Mesenchymal stem cell (in vitro differentiated cells and primary cell): ENCODE results near the gene ZRANB2.

Source experiments
- DNase-seq: peaks from one replicate; pipeline ENCODE4 v3.0.0-alpha.2; 2013
- H2AFZ ChIP-seq: one replicate; pipeline ENCODE4 v1.6.1; 2013; ENCODE audit warnings: low read depth, mild to moderate bottlenecking, control low read depth, inconsistent platforms, low read length, moderate library complexity
- H2AK5ac ChIP-seq: 2 replicates; pipeline ENCODE4 v1.6.1; 2013; ENCODE audit warnings: low read length, moderate library complexity, mild to moderate bottlenecking, inconsistent platforms; ENCODE audit not compliant: severe bottlenecking
- H2BK120ac ChIP-seq: one replicate; pipeline ENCODE4 v1.6.1; 2013; ENCODE audit warnings: low read depth, mild to moderate bottlenecking, inconsistent platforms, low read length, moderate library complexity
- H2BK12ac ChIP-seq, 2 experiments: one replicate each; pipeline ENCODE4 v1.6.1; 2013; ENCODE audit warnings: inconsistent platforms in 2 of 2, low read length in 2 of 2, mild to moderate bottlenecking in 2 of 2, moderate library complexity in 2 of 2, control low read depth in 1 of 2
- H2BK15ac ChIP-seq: one replicate; pipeline ENCODE4 v1.6.1; 2013; ENCODE audit warnings: mild to moderate bottlenecking, low read depth, inconsistent platforms; ENCODE audit not compliant: poor library complexity, severe bottlenecking
- H2BK5ac ChIP-seq: 2 replicates; pipeline ENCODE4 v1.6.1; 2013; ENCODE audit warnings: low read depth, mild to moderate bottlenecking, low read length, control low read depth, inconsistent platforms; ENCODE audit not compliant: poor library complexity, severe bottlenecking
- H3K14ac ChIP-seq, 2 experiments: one replicate each; pipeline ENCODE4 v1.6.1; 2013; ENCODE audit warnings: inconsistent platforms in 2 of 2, low read length in 2 of 2, control low read depth in 1 of 2, mild to moderate bottlenecking in 1 of 2, moderate library complexity in 1 of 2
- H3K18ac ChIP-seq, 2 experiments: one replicate each; pipeline ENCODE4 v1.6.1; 2013; ENCODE audit warnings: inconsistent platforms in 2 of 2, low read length in 2 of 2, control low read depth in 1 of 2, low read depth in 1 of 2, mild to moderate bottlenecking in 1 of 2
- H3K23ac ChIP-seq, 2 experiments: one replicate each; pipeline ENCODE4 v1.6.1; 2013; ENCODE audit warnings: inconsistent platforms in 2 of 2, low read length in 2 of 2, mild to moderate bottlenecking in 2 of 2, moderate library complexity in 2 of 2, control low read depth in 1 of 2
- H3K27ac ChIP-seq: 2 replicates; pipeline ENCODE4 v1.5.1; 2013; ENCODE audit warnings: mild to moderate bottlenecking, moderate library complexity, low read length, control low read depth, inconsistent platforms; ENCODE audit not compliant: poor library complexity, severe bottlenecking
- H3K27me3 ChIP-seq, 2 experiments: 2 replicates each; pipeline versions ENCODE4 v1.6.1 to v1.7.0; 2013; ENCODE audit warnings: low read length in 2 of 2, mild to moderate bottlenecking in 2 of 2, moderate library complexity in 2 of 2, control low read depth in 1 of 2, inconsistent platforms in 1 of 2; ENCODE audit not compliant: control insufficient read depth in 1 of 2, insufficient read depth in 1 of 2
- H3K36me3 ChIP-seq, 2 experiments: 2 replicates each; pipeline versions ENCODE4 v1.6.1 to v1.7.0; 2013; ENCODE audit warnings: low read length in 2 of 2, control low read depth in 1 of 2, inconsistent platforms in 1 of 2, low read depth in 1 of 2, mild to moderate bottlenecking in 1 of 2; ENCODE audit not compliant: insufficient read depth in 2 of 2, control insufficient read depth in 1 of 2
- H3K4ac ChIP-seq, 2 experiments: one replicate each; pipeline ENCODE4 v1.6.1; 2013; ENCODE audit warnings: inconsistent platforms in 2 of 2, low read length in 2 of 2, mild to moderate bottlenecking in 2 of 2, moderate library complexity in 2 of 2, control low read depth in 1 of 2, low read depth in 1 of 2
- H3K4me1 ChIP-seq: 2 replicates; pipeline ENCODE4 v1.6.1; 2013; ENCODE audit warnings: low read depth, low read length, control low read depth; ENCODE audit not compliant: control insufficient read depth, insufficient read depth
- H3K4me2 ChIP-seq: 2 replicates; pipeline ENCODE4 v1.6.1; 2013; ENCODE audit warnings: low read length, mild to moderate bottlenecking, inconsistent platforms; ENCODE audit not compliant: poor library complexity, severe bottlenecking
- H3K4me3 ChIP-seq, 2 experiments: 2 replicates each; pipeline versions ENCODE4 v1.5.1 to v1.7.0; 2013; ENCODE audit warnings: low read length in 2 of 2, mild to moderate bottlenecking in 2 of 2, control low read depth in 1 of 2, low read depth in 1 of 2; ENCODE audit not compliant: insufficient read depth in 1 of 2
- H3K79me1 ChIP-seq: replicated peaks from 2 replicates; pipeline ENCODE4 v1.6.1; 2013; ENCODE audit warnings: mild to moderate bottlenecking, control low read depth, low read length, inconsistent platforms; ENCODE audit not compliant: poor library complexity, severe bottlenecking
- H3K9ac ChIP-seq: 2 replicates; pipeline ENCODE4 v1.7.0; 2013; ENCODE audit warnings: mild to moderate bottlenecking, low read length, moderate library complexity
- H3K9me3 ChIP-seq: 2 replicates; pipeline ENCODE4 v1.7.0; 2013; ENCODE audit warnings: mild to moderate bottlenecking, low read length; ENCODE audit not compliant: control insufficient read depth
- H4K8ac ChIP-seq: one replicate; pipeline ENCODE4 v1.6.1; 2013; ENCODE audit warnings: inconsistent platforms, mild to moderate bottlenecking, low read length, moderate library complexity
- H4K91ac ChIP-seq: one replicate; pipeline ENCODE4 v1.6.1; 2013; ENCODE audit warnings: mild to moderate bottlenecking, low read length, inconsistent platforms
- WGBS: methylation state at CpG from one replicate; pipeline ENCODE4 v1.1.7; 2013; ENCODE audit warnings: mixed read lengths; 5-methylcytosine and 5-hydroxymethylcytosine counted together

ZRANB2 gene

GRCh38 chr1:71094913-71095312 is 14.1 kb upstream of the ZRANB2 start:
- Histone ChIP-seq H3K4me1 (no peaks in the 10 kb centered on the region), H2AK5ac (no peak overlapping the region), H2AFZ (no peak overlapping the region), H3K79me1 (no peaks in the 10 kb centered on the region), H3K18ac (no peak overlapping the region), H3K14ac (no peak overlapping the region), H3K9ac (no peak overlapping the region), H3K36me3 (no peaks in the 10 kb centered on the region), H3K27me3 (no peaks in the 10 kb centered on the region), H2BK15ac (no peak overlapping the region), H3K4me3 (no peak overlapping the region), H2BK12ac (no peak overlapping the region), H3K9me3 (no peaks in the 10 kb centered on the region), H4K91ac (no peak overlapping the region), H3K23ac (no peak overlapping the region), H3K4me2 (no peak overlapping the region), H3K27ac (no peak overlapping the region), H2BK120ac (no peak overlapping the region), H3K4ac (no peak overlapping the region), H4K8ac (no peak overlapping the region), H2BK5ac (no peak overlapping the region)
- 97% methylated on average over 2 of the region's 2 CpGs for WGBS
- no peak for DNase-seq

- H3K9ac ChIP-seq = no peak overlapping the region
- H3K79me1 ChIP-seq = no peaks in the 10 kb centered on the region
- H3K4me3 ChIP-seq = no peak overlapping the region
- H3K23ac ChIP-seq = no peak overlapping the region
- no peak overlapping the region for H2BK120ac ChIP-seq
- no peaks in the 10 kb centered on the region for H3K9me3 ChIP-seq
- H3K18ac ChIP-seq = no peak overlapping the region
- no peak overlapping the region for H4K91ac ChIP-seq
- no CpG with 5 or more reads among the region's 1 CpG for WGBS
- no peak overlapping the region for H3K27ac ChIP-seq
- H2BK5ac ChIP-seq = no peak overlapping the region
- H3K36me3 ChIP-seq = no peaks in the 10 kb centered on the region
- DNase-seq = peak; percentile 41
- H3K14ac ChIP-seq = no peak overlapping the region
- no peak overlapping the region for H3K4me2 ChIP-seq
- H3K4me1 ChIP-seq = peaks cover 2% of the 10 kb centered on the region
- no peak overlapping the region for H3K4ac ChIP-seq
- H2AK5ac ChIP-seq = no peak overlapping the region
- H2AFZ ChIP-seq = no peak overlapping the region
- H2BK15ac ChIP-seq = no peak overlapping the region
- no peak overlapping the region for H4K8ac ChIP-seq
- no peak overlapping the region for H2BK12ac ChIP-seq
- H3K27me3 ChIP-seq = no peaks in the 10 kb centered on the region
Observed at GRCh38 chr1:71093938-71094337, 13.1 kb upstream of the ZRANB2 start.

- WGBS = 48% methylated on average over 4 of the region's 6 CpGs
- no peak overlapping the region for H2BK12ac ChIP-seq
- H3K4me3 ChIP-seq = peak overlapping the region in 1 of 2 experiments; percentile 23
- peak overlapping the region; percentile 46 for H2AK5ac ChIP-seq
- no peak overlapping the region for H3K4ac ChIP-seq
- no peak overlapping the region for H2AFZ ChIP-seq
- H3K9ac ChIP-seq = peak overlapping the region; percentile 61
- H2BK15ac ChIP-seq = no peak overlapping the region
- peaks cover 3% of the 10 kb centered on the region for H3K79me1 ChIP-seq
- peak overlapping the region; percentile 67 for H2BK120ac ChIP-seq
- H3K9me3 ChIP-seq = no peaks in the 10 kb centered on the region
- peak; percentile 80 for DNase-seq
- H3K23ac ChIP-seq = no peak overlapping the region
- peak overlapping the region; percentile 4 for H3K4me2 ChIP-seq
- H4K91ac ChIP-seq = no peak overlapping the region
- no peaks in the 10 kb centered on the region for H3K27me3 ChIP-seq
- H3K36me3 ChIP-seq = no peaks in the 10 kb centered on the region
- no peak overlapping the region for H4K8ac ChIP-seq
- peak overlapping the region; percentile 86 for H3K27ac ChIP-seq
- H3K18ac ChIP-seq = peak overlapping the region in 1 of 2 experiments; percentile 45
- H3K14ac ChIP-seq = no peak overlapping the region
- peaks cover 2% of the 10 kb centered on the region for H3K4me1 ChIP-seq
- H2BK5ac ChIP-seq = no peak overlapping the region
Observed at GRCh38 chr1:71089536-71090270, 8.9 kb upstream of the ZRANB2 start.

GRCh38 chr1:71088645-71089287 is 7.9 kb upstream of the ZRANB2 start:
- Histone ChIP-seq H3K23ac (no peak overlapping the region), H3K27me3 (no peaks in the 10 kb centered on the region), H2AFZ (peak overlapping the region; percentile 72), H3K18ac (peak overlapping the region in 1 of 2 experiments; percentile 11), H2BK12ac (peak overlapping the region; percentile 49 to 86), H3K4me1 (peaks cover 2% of the 10 kb centered on the region), H4K91ac (no peak overlapping the region), H3K4me2 (no peak overlapping the region), H4K8ac (no peak overlapping the region), H3K9ac (no peak overlapping the region), H3K14ac (no peak overlapping the region), H2BK5ac (no peak overlapping the region), H2AK5ac (peak overlapping the region; percentile 39), H3K79me1 (peaks cover 3% of the 10 kb centered on the region), H3K4me3 (no peak overlapping the region), H3K27ac (peak overlapping the region; percentile 23), H3K4ac (no peak overlapping the region), H3K36me3 (no peaks in the 10 kb centered on the region), H2BK15ac (no peak overlapping the region), H3K9me3 (no peaks in the 10 kb centered on the region), H2BK120ac (no peak overlapping the region)
- no peak for DNase-seq
- WGBS = 91% methylated on average over 5 of the region's 5 CpGs
